Fibroblast of peridontal ligament (primary cell): ENCODE results near the gene CABLES1.
A peak's percentile ranks its signal among the peaks of the same experiment; 100 is the strongest.

Experiments
- DNase-seq: peaks from one replicate; pipeline ENCODE4 v3.0.0-alpha.2; 2010; ENCODE audit errors: extremely low read depth

The CABLES1 gene

DNA sequence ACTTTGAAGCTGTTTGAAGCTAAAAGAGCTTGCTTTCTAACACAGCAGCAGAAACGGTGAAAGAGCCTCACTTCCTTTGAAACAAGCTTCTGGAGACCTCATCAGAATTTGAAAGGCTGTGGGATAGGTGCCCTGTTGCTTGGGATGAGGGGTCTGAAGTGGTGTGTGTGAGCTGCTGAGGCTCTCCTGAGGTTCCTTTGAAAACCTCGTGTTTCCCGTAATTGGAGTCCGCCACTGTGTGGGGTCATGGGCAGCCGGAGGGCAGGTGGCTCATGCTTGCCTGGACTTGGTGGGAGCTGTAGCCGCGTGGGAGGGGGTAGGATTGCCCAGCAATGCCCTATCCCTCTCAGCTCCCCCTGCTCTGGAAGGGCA, 34.4 kb downstream of the CABLES1 start:
- no peak for DNase-seq

GRCh38 chr18:23170137-23170536, 34.9 kb downstream of the CABLES1 start:
- DNase-seq, result no peak

DNA sequence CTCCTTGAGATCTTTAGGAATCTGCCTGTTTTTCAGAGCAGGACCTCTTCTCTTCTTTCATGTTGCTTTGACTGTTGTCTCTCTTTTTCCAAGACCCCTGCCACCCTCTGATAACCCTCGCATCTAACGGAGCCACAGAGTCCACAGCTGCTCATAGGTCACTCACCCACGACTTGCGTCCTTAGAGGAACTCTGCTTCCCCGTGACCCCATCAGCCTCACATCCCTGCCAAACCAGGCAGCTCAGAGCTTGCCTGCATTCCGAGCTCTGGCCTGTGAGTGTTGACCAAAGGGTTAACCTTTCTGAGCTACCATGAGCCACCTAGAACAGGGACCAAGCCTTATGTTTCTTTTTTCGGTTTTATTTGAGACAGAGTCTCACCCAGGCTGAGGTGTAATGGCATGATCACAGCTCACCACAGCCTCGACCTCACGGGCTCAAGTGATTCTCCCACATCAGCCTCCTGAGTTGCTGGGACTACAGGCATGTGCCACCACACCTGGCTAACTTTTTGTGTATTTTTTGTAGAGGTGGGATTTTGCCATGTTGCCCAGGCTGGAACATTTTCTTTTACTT, 36.4 kb downstream of the CABLES1 start:
- no peak for DNase-seq

GRCh38 chr18:23172591-23173380, 37.5 kb downstream of the CABLES1 start:
- DNase-seq, result no peak

- DNase-seq, result no peak
Measured at GRCh38 chr18:23173912-23174311, 38.6 kb downstream of the CABLES1 start.

GRCh38 chr18:23176701-23177432, 41.6 kb downstream of the CABLES1 start:
- DNase-seq, result no peak

- no peak for DNase-seq
Measured at GRCh38 chr18:23177433-23178072, 42.3 kb downstream of the CABLES1 start.

DNA sequence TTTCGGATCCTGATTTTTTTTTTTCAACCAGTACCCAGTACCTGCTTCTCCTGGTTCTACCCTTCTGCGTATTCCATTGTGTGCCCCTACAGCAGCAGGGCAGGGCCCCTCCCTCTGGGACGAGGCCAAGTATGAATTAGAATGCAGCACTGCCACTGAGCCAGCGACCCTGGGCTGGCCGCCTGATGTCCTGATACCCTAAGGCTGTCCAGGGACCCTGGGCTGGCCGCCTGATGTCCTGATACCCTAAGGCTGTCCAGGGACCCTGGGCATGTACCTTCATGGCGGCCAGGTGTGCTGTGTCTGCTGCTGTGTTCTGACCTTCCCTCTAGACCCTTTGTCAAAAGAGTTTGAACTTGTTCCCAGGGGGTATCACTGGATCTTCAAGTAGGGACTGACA, 42.9 kb downstream of the CABLES1 start:
- DNase-seq, result no peak

- no peak for DNase-seq
Measured at GRCh38 chr18:23178661-23179081, 43.4 kb downstream of the CABLES1 start.

DNA sequence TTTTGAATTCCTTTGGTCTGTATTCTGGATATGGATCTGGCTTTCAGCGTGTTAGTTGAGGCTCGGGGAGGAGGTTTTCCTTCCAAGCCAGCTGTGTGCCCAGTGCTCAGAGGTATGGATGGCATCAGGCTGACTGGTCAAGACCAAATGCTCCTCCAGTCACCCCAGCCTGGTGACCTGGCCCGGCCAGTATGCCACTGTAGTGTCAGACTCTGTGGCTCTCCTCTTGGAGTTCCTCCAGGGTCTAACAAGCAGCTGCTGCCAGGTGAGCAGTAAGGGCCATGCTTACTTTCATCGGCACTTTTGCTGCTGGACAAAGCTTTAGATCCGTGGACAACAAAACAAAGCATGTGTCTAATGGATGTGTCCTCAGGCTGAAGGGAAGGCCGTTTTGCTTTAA, 44.1 kb downstream of the CABLES1 start:
- DNase-seq, result no peak

GRCh38 chr18:23181547-23181946, 46.3 kb downstream of the CABLES1 start:
- no peak for DNase-seq

DNA sequence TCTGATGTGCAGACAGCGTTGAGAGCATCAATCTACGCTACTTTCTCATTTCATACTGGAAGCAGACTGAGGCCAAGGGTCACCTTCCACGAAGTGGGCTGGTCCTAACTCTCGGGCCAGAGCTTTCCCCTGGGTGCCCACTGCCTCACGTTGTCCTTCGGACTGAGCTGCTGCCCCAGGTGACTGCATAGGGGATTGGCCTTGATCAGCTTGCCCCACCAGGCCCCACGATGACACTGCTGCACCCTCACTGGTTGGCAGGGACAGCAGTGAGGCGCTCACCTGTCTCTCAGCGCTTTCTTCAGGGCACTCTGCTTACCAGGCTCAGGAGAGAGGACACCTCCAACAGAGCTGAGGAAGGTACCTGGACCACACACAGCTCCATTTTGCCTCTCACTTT, 47.3 kb downstream of the CABLES1 start:
- no peak for DNase-seq

DNA sequence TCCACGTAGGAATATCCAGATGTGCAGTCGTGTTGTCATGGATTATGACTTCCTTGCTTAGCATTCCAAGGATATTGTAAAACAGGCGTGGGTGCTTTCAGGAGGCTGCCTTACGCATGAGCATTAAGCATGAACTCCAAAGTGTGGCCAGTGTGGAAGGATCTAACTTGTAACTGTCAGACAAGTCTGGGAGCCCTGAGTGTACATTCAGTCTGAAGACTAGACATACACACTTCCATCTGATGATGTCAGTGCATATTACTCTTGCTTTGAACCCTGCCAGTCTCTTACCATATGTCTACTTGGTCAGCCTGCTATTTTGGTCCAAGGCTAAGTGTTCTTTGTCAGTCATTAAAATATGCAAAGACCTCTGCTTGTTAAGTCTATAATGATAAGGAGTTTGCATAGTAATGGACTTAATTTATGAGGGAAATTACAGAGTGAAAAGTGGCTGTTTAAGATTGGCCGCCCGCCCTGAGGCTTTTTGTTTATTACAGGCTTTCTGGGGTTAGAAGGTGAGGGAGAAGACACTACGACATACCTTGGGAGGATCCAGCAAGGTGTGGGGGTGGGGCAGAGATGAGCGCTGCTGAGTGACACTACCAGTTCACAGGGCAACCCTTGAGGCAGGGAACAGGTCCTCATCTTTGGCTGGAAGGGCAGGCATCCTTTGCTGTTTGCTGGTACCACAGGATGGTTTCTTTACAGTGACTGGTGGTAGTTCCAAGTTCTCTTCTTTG, 48.3 kb downstream of the CABLES1 start:
- peak; percentile 44 for DNase-seq

GRCh38 chr18:23186781-23187180, 51.5 kb downstream of the CABLES1 start:
- no peak for DNase-seq

DNA sequence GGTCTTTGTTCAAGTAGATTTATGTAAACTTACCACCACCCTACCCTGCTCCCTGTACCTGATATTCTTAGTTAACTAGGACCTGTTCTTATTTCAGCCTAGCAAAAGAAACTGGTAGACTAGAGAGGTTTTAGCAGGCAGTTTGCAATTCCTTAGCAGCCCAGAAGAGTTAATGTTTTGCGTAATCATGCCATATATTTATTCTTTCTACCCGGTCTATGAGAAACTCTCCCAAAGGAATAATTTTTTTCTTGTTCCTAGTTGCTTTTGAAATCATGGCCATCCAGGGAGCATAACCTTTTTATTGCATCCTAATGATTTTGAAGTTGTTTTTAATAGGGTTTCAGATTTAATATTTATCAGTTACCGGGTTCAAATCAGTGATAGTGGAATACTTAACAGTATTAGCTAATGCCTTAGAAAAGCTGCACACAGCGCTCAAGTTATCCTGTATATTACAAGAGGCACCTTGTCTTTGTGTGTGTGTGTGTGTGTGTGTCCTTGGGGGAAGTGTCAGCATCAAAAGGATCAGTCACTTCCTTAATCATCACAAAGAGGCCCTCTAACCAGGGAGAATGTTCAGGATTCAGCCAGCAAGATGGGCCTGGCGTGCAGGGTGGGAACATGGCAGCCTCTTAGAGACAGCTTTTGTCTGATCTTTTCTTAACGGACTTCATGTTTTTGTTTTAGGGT, 52.9 kb downstream of the CABLES1 start:
- DNase-seq, result peak; percentile 52

- DNase-seq, result no peak
Measured at GRCh38 chr18:23189099-23189498, 53.8 kb downstream of the CABLES1 start.

GRCh38 chr18:23189768-23190661, 54.7 kb downstream of the CABLES1 start:
- no peak for DNase-seq

DNA sequence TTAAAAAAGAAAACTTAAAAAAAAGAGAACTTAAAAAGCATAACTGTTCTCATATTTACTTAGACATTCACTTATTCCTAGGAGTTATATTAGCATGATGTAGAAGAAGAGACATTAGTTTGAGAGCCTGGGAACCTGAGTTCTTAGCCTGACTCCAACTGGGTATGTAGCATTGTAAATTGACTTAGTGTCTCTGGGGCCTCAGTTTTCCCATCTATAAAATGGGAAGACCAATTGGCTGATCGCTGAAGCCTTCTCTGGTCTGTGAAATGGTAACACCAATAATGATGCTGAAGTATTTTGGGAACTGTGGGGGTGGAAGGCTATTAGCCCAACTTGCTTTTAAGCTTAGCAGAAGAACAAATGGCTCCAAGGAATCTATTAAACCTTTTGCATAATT, 55.9 kb downstream of the CABLES1 start:
- no peak for DNase-seq

- DNase-seq, result no peak
Measured at GRCh38 chr18:23193742-23194141, 58.5 kb downstream of the CABLES1 start.
